ENCODE results near the gene BBS5. TPM values are rescaled to one million over a fixed set of nuclear protein-coding genes. Genes with fewer than 3 reads are reported as not detected.
"Not testable (repeated sequence)": the region's sequence is repeated elsewhere in the genome, so short reads cannot be mapped to it uniquely, and the experiment has no call there.

Gene BBS5
- total RNA-seq (2014; rRNA removed; shearing (Covaris generic)) (0.10 and 0.35 TPM in 2 replicates), polyA plus RNA-seq (2016; fragmentation: Nextera tagmentation; extraction: Ambion mirVana) (0.36 and 0.40 TPM in 2 replicates)
- long read RNA-seq = 0 reads

DNA sequence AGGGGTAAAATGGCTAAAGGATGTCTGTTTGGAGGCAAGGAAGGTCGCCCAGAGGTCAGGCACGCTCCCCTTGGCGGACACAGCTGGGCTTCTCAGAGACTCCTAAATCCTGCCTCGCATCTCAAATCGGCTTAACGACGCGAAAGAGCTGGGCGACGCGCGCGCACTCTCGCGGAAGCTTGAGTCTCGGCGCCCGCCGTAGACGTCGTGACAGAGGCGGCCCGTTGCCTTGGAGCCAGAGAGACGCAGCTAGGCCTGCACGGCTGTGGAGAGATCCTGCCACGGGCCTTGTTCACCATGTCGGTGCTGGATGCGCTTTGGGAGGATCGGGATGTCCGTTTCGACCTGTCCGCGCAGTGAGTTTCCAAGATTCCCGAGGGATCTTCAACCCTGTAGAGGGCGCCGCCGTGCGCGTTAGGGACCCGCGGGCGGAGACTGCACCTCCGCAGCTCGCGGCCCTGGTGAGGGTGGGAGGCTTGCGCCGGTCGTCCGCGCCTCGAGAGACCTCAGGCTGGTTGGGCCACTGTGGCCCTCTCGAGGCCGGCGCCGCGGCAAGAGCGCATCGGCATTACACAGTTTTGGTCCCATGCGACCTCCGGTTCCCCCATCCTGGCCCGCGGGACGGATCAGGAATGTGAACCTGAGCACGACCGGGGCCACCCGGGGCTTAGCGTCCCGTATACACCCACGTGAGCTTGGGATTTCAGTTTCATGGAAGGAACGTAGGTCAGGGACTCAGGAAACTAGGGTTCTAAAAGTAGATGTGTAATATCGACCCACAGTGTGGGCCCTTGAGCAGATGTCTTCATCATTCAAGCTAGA is at the start of gene BBS5:
TSS of gene BBS5 (plus strand) at position 238 of the 822 bp plus-strand sequence. CDS start at position 298, 60 bp downstream.
- DNase-seq (ENCODE audit: low spot score) = peak; percentile 78
- Histone ChIP-seq H3K9me2 (ENCODE audit: insufficient read depth) (no peaks in the 10 kb centered on the region), H3K4me3 (peak within 1 kb of the TSS; percentile 64), H2AFZ (peak within 1 kb of the TSS; percentile 94), H3K27me3 (ENCODE audit: insufficient read depth) (peaks cover 58% of the 10 kb centered on the region), H4K20me1 (replicated peaks; ENCODE audit: insufficient read depth) (no peaks in the 10 kb centered on the region), H3K79me2 (replicated peaks; ENCODE audit: insufficient read depth) (no peaks in the 10 kb centered on the region), H3F3A (replicated peaks; ENCODE audit: low read depth) (no peaks in the 10 kb centered on the region), H3K27ac (ENCODE audit: low read depth) (no peak within 1 kb of the TSS), H3K36me3 (ENCODE audit: insufficient read depth) (no peaks in the 10 kb centered on the region), H3K4me1 (ENCODE audit: insufficient read depth) (no peaks in the 10 kb centered on the region), H3K4me2 (peak within 1 kb of the TSS; percentile 83)
- TF ChIP-seq POLR2AphosphoS5 (IDR thresholded peaks at IDR 0.05; ENCODE audit: low read depth) (no peak), CREB1 (CRISPR knock-in tag; IDR thresholded peaks at IDR 0.05; ENCODE audit: low read depth) (peak; percentile 79), CTCF (conservative IDR thresholded peaks at IDR 0.05; ENCODE audit: low read depth in 2 of 2) (peak; percentile 51 to 70), EZH2phosphoT487 (IDR thresholded peaks at IDR 0.05; ENCODE audit: unreplicated experiment) (no peak)
- Mint-ChIP-seq H3K36me3 (ENCODE audit: low read depth) (no peaks in the 10 kb centered on the region), H3K4me1 (peaks cover 2% of the 10 kb centered on the region; the same call in 1 of the 3 replicates), H3K27me3 (ENCODE audit: insufficient read depth, low read depth, poor library complexity) (peaks cover 34% of the 10 kb centered on the region), H3K4me3 (peak within 1 kb of the TSS; percentile 84), H3K27ac (no peak within 1 kb of the TSS; the same call in 1 of the 2 replicates), H3K9me3 (no peaks in the 10 kb centered on the region)
- peak; percentile 90 for ATAC-seq

GRCh38 chr2:169431772-169432171 is 47.5 kb upstream of the BBS5 start:
- not testable (repeated sequence) for H3K4me1 Mint-ChIP-seq; H3F3A ChIP-seq (replicated peaks; ENCODE audit: low read depth); H3K9me3 Mint-ChIP-seq; H3K4me3 Mint-ChIP-seq; H3K27me3 ChIP-seq (ENCODE audit: insufficient read depth); H3K27me3 Mint-ChIP-seq (ENCODE audit: insufficient read depth, low read depth, poor library complexity); H3K79me2 ChIP-seq (replicated peaks; ENCODE audit: insufficient read depth); H2AFZ ChIP-seq; H3K4me1 ChIP-seq (ENCODE audit: insufficient read depth); H4K20me1 ChIP-seq (replicated peaks; ENCODE audit: insufficient read depth); H3K36me3 ChIP-seq (ENCODE audit: insufficient read depth); ATAC-seq; DNase-seq (ENCODE audit: low spot score); H3K36me3 Mint-ChIP-seq (ENCODE audit: low read depth); H3K27ac ChIP-seq (ENCODE audit: low read depth); H3K27ac Mint-ChIP-seq; H3K4me2 ChIP-seq; H3K4me3 ChIP-seq; H3K9me2 ChIP-seq (ENCODE audit: insufficient read depth)

GRCh38 chr2:169434236-169434635 is 45.1 kb upstream of the BBS5 start:
- H3K27ac Mint-ChIP-seq; H3K9me3 Mint-ChIP-seq; H3F3A ChIP-seq (replicated peaks; ENCODE audit: low read depth); H3K4me3 Mint-ChIP-seq; H4K20me1 ChIP-seq (replicated peaks; ENCODE audit: insufficient read depth); H3K9me2 ChIP-seq (ENCODE audit: insufficient read depth); H3K27ac ChIP-seq (ENCODE audit: low read depth); H3K4me1 ChIP-seq (ENCODE audit: insufficient read depth); DNase-seq (ENCODE audit: low spot score); H2AFZ ChIP-seq; H3K36me3 ChIP-seq (ENCODE audit: insufficient read depth); H3K36me3 Mint-ChIP-seq (ENCODE audit: low read depth); H3K4me2 ChIP-seq; H3K4me1 Mint-ChIP-seq; ATAC-seq; H3K27me3 Mint-ChIP-seq (ENCODE audit: insufficient read depth, low read depth, poor library complexity); H3K4me3 ChIP-seq; H3K27me3 ChIP-seq (ENCODE audit: insufficient read depth); H3K79me2 ChIP-seq (replicated peaks; ENCODE audit: insufficient read depth): not testable (repeated sequence)
- peak; percentile 41 for TF ChIP-seq REST (IDR thresholded peaks at IDR 0.05; ENCODE audit: unreplicated experiment)

All from GM23338 (cell line).